Mucosa of stomach (tissue), 1 donor: ENCODE measurements around the gene FAM3B.
"Not testable (repeated sequence)": the region's sequence is repeated elsewhere in the genome, so short reads cannot be mapped to it uniquely, and the experiment has no call there.

Experiments used
- H3K27me3 ChIP-seq: one replicate; pipeline ENCODE4 v1.7.0; 2013; ENCODE audit warnings: mild to moderate bottlenecking, low read length; ENCODE audit not compliant: control insufficient read depth, insufficient read depth
- H3K36me3 ChIP-seq: one replicate; pipeline ENCODE4 v1.7.0; 2013; ENCODE audit warnings: low read length; ENCODE audit not compliant: control insufficient read depth, insufficient read depth
- H3K4me1 ChIP-seq: one replicate; pipeline ENCODE4 v1.7.0; 2013; ENCODE audit warnings: mild to moderate bottlenecking, low read length; ENCODE audit not compliant: control insufficient read depth, insufficient read depth
- H3K4me3 ChIP-seq: one replicate; pipeline ENCODE4 v1.7.0; 2013; ENCODE audit warnings: low read length
- H3K9ac ChIP-seq: one replicate; pipeline ENCODE4 v1.7.0; 2013; ENCODE audit warnings: mild to moderate bottlenecking, low read length, moderate library complexity
- H3K9me3 ChIP-seq: one replicate; pipeline ENCODE4 v1.7.0; 2013; ENCODE audit warnings: mild to moderate bottlenecking, low read length, moderate library complexity; ENCODE audit not compliant: control insufficient read depth
- donor health status: Pancreatic carcinoma.

Gene FAM3B

GRCh38 chr21:41295721-41296254 lies 20.8 kb upstream of the FAM3B start:
- H3K9ac ChIP-seq = no peak overlapping the region
- H3K4me3 ChIP-seq = no peak overlapping the region

GRCh38 chr21:41302976-41303375 lies 13.6 kb upstream of the FAM3B start:
- Histone ChIP-seq H3K36me3 (no peaks in the 10 kb centered on the region), H3K9me3 (no peaks in the 10 kb centered on the region), H3K27me3 (no peaks in the 10 kb centered on the region), H3K4me3 (no peak overlapping the region), H3K4me1 (peaks cover 7% of the 10 kb centered on the region), H3K9ac (no peak overlapping the region)

More at GRCh38 chr21:41295721-41296254, 20.8 kb upstream of the FAM3B start:
- H3K36me3 ChIP-seq = no peaks in the 10 kb centered on the region
- no peaks in the 10 kb centered on the region for H3K27me3 ChIP-seq
- H3K9me3 ChIP-seq = no peaks in the 10 kb centered on the region
- peaks cover 24% of the 10 kb centered on the region for H3K4me1 ChIP-seq

- no peaks in the 10 kb centered on the region for H3K9me3 ChIP-seq
- H3K4me1 ChIP-seq = peaks cover 11% of the 10 kb centered on the region
- H3K9ac ChIP-seq = no peak overlapping the region
- H3K36me3 ChIP-seq = no peaks in the 10 kb centered on the region
- no peaks in the 10 kb centered on the region for H3K27me3 ChIP-seq
- H3K4me3 ChIP-seq = no peak overlapping the region
These were observed 12.4 kb upstream of the FAM3B start for GRCh38 chr21:41304068-41304720.

- no peak overlapping the region for H3K4me3 ChIP-seq
- no peaks in the 10 kb centered on the region for H3K27me3 ChIP-seq
- no peaks in the 10 kb centered on the region for H3K9me3 ChIP-seq
These were observed 9.4 kb upstream of the FAM3B start for GRCh38 chr21:41307219-41307618.

GRCh38 chr21:41313285-41314164 lies 3.1 kb upstream of the FAM3B start:
- not testable (repeated sequence) for H3K9me3 ChIP-seq, H3K27me3 ChIP-seq, H3K36me3 ChIP-seq, H3K4me3 ChIP-seq, H3K9ac ChIP-seq
- peaks cover 14% of the 10 kb centered on the region for H3K4me1 ChIP-seq

More at GRCh38 chr21:41307219-41307618, 9.4 kb upstream of the FAM3B start:
- no peak overlapping the region for H3K9ac ChIP-seq
- peaks cover 11% of the 10 kb centered on the region for H3K4me1 ChIP-seq
- no peaks in the 10 kb centered on the region for H3K36me3 ChIP-seq

- no peak overlapping the region for H3K4me3 ChIP-seq
- peaks cover 5% of the 10 kb centered on the region for H3K27me3 ChIP-seq
- peaks cover 4% of the 10 kb centered on the region for H3K36me3 ChIP-seq
- H3K4me1 ChIP-seq = peaks cover 32% of the 10 kb centered on the region
- H3K9me3 ChIP-seq = no peaks in the 10 kb centered on the region
- H3K9ac ChIP-seq = no peak overlapping the region
These were observed 875 bp upstream of the FAM3B start for GRCh38 chr21:41315726-41316125.

- Histone ChIP-seq H3K4me1 (peaks cover 45% of the 10 kb centered on the region), H3K9me3 (no peaks in the 10 kb centered on the region), H3K4me3 (peak overlapping the region; percentile 54), H3K9ac (peak overlapping the region; percentile 94), H3K36me3 (peaks cover 9% of the 10 kb centered on the region), H3K27me3 (peaks cover 5% of the 10 kb centered on the region)
These were observed 427 bp downstream of the FAM3B start for GRCh38 chr21:41317063-41317392.

GRCh38 chr21:41317458-41317857 lies 857 bp downstream of the FAM3B start:
- peak overlapping the region; percentile 54 for H3K4me3 ChIP-seq
- H3K9me3 ChIP-seq = no peaks in the 10 kb centered on the region
- peaks cover 5% of the 10 kb centered on the region for H3K27me3 ChIP-seq
- H3K4me1 ChIP-seq = peaks cover 48% of the 10 kb centered on the region
- peak overlapping the region; percentile 94 for H3K9ac ChIP-seq
- H3K36me3 ChIP-seq = peaks cover 9% of the 10 kb centered on the region

- no peaks in the 10 kb centered on the region for H3K9me3 ChIP-seq
- H3K4me1 ChIP-seq = peaks cover 56% of the 10 kb centered on the region
- peak overlapping the region; percentile 94 for H3K9ac ChIP-seq
- no peak overlapping the region for H3K4me3 ChIP-seq
- H3K36me3 ChIP-seq = peaks cover 9% of the 10 kb centered on the region
- H3K27me3 ChIP-seq = peaks cover 5% of the 10 kb centered on the region
These were observed 1.6 kb downstream of the FAM3B start for GRCh38 chr21:41318218-41318617.

GRCh38 chr21:41319273-41319672 lies 2.7 kb downstream of the FAM3B start:
- H3K4me3 ChIP-seq = no peak overlapping the region

GRCh38 chr21:41321211-41321907 lies 4.8 kb downstream of the FAM3B start:
- H3K4me3 ChIP-seq = no peak overlapping the region
- H3K9me3 ChIP-seq = no peaks in the 10 kb centered on the region
- H3K9ac ChIP-seq = no peak overlapping the region

More at GRCh38 chr21:41319273-41319672, 2.7 kb downstream of the FAM3B start:
- Histone ChIP-seq H3K36me3 (peaks cover 9% of the 10 kb centered on the region), H3K27me3 (peaks cover 5% of the 10 kb centered on the region), H3K9ac (no peak overlapping the region), H3K4me1 (peaks cover 65% of the 10 kb centered on the region), H3K9me3 (no peaks in the 10 kb centered on the region)

More at GRCh38 chr21:41321211-41321907, 4.8 kb downstream of the FAM3B start:
- Histone ChIP-seq H3K4me1 (peaks cover 77% of the 10 kb centered on the region), H3K27me3 (peaks cover under 1% of the 10 kb centered on the region), H3K36me3 (peaks cover 9% of the 10 kb centered on the region)
